ENCODE data around the gene ST3GAL5. TPM values are rescaled to one million over a fixed set of nuclear protein-coding genes. Genes with fewer than 3 reads are reported as not detected.
A peak's percentile ranks its signal among the peaks of the same experiment; 100 is the strongest.

Gene ST3GAL5
- total and polyA plus RNA-seq, 8 donors, result 58.4 to 108 (median 93.9) TPM

DNA sequence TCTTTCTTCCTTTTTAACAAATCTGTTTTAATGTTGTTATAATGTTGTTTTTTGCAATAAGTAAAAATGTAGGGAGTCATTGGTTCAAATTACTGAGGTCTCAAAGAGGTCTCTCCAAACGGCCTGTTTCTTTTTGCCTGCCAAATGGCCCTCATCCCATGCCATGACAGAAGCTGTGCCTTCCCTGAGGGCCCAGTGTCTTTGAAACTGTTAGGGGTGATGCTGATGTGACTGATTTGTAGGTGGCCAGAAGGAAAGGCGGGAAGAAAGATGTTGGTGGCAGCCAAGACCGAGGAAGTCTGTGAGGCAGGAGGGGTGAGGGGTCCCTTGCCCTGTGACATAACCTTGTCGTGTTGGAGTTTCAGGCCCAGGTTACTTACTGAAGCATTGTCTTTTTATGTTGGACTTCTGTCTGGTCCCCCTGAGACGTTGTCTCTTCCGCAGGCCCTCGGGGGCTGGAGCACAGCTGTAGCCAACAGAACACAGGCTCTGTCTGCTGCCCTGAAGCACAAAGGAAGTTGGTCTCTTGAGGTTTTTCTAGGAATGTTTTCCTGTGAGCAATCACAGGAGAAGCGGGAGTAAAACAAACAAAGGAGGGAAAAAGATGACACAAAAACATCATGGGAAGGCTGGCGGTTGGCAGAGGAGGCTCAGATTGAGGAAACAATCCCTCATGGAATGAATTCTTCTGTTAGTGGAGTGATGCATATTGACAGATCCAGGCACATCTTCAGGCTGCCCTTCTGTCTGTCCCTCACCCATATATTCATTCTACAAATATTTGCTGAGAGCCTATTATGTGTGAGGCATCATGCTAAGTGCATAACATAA, 4.9 kb upstream of the ST3GAL5 start:
- intact Hi-C loops (cut with DNase I), result no loop called here
- peaks cover 0 to 13% of the 10 kb centered on the region in 2 donors for H3K27me3 ChIP-seq

DNA sequence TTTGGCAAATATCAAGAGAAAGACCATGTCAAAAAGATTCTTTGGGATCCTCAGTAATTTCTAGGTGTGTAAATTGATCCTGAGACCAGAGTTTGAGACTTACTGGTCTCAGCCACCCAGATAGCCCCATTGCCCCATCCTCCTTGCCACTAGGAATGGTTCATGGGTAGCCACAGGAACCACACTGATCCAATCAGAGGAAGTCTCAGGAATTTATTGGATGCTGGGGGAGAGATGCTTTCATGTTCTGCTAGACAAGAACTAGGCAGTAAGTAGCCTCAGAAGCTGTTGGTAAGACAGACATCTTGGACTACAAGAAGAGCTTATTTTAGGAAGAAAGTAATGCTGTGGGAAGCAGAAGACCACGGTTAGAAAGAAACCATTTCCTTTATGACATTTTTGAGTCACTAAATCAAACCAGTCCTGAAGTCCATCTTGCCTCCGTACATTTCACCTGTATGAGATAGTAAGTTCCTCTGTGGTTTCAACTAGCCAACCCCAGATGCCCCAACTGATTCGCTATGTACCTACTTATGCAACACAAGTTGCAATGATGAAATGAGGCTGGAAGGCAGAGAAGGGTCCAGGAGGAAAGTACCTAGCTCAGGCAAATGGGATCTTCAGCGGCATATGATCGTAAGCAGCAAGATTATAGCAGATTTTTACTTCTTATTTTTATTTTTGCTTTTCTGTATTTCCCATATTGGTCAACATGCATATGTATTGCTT, 3.6 kb upstream of the ST3GAL5 start:
- ATAC-seq (no peak), DNase-seq (no peak)
- TF ChIP-seq, protein P1, sequence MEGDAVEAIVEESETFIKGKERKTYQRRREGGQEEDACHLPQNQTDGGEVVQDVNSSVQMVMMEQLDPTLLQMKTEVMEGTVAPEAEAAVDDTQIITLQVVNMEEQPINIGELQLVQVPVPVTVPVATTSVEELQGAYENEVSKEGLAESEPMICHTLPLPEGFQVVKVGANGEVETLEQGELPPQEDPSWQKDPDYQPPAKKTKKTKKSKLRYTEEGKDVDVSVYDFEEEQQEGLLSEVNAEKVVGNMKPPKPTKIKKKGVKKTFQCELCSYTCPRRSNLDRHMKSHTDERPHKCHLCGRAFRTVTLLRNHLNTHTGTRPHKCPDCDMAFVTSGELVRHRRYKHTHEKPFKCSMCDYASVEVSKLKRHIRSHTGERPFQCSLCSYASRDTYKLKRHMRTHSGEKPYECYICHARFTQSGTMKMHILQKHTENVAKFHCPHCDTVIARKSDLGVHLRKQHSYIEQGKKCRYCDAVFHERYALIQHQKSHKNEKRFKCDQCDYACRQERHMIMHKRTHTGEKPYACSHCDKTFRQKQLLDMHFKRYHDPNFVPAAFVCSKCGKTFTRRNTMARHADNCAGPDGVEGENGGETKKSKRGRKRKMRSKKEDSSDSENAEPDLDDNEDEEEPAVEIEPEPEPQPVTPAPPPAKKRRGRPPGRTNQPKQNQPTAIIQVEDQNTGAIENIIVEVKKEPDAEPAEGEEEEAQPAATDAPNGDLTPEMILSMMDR (IDR thresholded peaks at IDR 0.05), result no peak
- Histone ChIP-seq H3K4me3 (no peak overlapping the region), H3K9me3 (no peaks in the 10 kb centered on the region), H3K36me3 (no peaks in the 10 kb centered on the region), H3K4me1 (peaks cover 5 to 30% of the 10 kb centered on the region in 2 donors), H3K27ac (no peak overlapping the region), H3K27me3 (peaks cover 0 to 26% of the 10 kb centered on the region in 2 donors)
- intact Hi-C loops (cut with DNase I), result no loop called here

More for the DNA sequence above, 4.9 kb upstream of the ST3GAL5 start:
- Histone ChIP-seq H3K36me3 (no peaks in the 10 kb centered on the region), H3K27ac (no peak overlapping the region), H3K4me3 (no peak overlapping the region), H3K4me1 (peaks cover 5 to 18% of the 10 kb centered on the region in 2 donors), H3K9me3 (no peaks in the 10 kb centered on the region)
- no peak for DNase-seq
- ATAC-seq, result no peak
- TF ChIP-seq, protein P1 (IDR thresholded peaks at IDR 0.05), result no peak

DNA sequence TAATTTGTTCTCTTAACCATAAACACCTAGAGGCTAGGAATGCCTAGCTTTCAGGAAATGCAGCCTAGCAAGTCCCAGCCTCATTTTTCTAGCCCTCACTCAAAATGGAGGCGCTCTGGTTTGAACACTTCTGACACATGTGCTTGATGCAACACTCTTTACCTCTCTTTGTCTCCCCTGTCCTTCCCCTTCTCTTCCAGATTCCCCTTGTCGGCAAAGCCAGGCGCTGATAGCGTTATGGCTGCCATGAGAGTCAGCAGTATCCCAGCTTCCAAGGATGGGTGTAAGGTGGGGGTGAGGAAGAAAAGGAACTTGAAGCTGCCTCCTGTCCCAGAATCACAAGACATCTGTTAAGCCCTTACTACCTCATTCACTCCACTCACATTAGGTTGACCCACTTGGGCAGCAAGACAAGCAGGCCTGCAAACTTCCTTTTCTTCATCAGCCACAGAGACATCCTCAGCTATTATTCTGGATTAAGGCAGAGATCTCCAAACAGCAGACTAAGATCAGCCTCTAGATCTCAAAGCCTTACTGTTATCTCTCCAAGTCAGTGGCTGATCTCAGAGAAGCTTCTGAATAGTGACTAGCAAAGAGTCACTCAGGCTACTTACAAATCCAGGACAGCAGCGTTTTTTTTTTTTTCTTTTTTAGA, 1.9 kb upstream of the ST3GAL5 start:
- Histone ChIP-seq H3K9me3 (no peaks in the 10 kb centered on the region), H3K4me3 (peak overlapping the region in 1 of 2 donors; percentile 73), H3K27ac (peak overlapping the region in 1 of 2 donors; percentile 86), H3K36me3 (no peaks in the 10 kb centered on the region), H3K27me3 (peaks cover 0 to 35% of the 10 kb centered on the region in 2 donors), H3K4me1 (peaks cover 9 to 47% of the 10 kb centered on the region in 2 donors)
- ATAC-seq (no peak), DNase-seq (no peak)
- intact Hi-C loops (cut with DNase I), result no loop called here
- TF ChIP-seq, protein P1 (IDR thresholded peaks at IDR 0.05), result no peak

DNA sequence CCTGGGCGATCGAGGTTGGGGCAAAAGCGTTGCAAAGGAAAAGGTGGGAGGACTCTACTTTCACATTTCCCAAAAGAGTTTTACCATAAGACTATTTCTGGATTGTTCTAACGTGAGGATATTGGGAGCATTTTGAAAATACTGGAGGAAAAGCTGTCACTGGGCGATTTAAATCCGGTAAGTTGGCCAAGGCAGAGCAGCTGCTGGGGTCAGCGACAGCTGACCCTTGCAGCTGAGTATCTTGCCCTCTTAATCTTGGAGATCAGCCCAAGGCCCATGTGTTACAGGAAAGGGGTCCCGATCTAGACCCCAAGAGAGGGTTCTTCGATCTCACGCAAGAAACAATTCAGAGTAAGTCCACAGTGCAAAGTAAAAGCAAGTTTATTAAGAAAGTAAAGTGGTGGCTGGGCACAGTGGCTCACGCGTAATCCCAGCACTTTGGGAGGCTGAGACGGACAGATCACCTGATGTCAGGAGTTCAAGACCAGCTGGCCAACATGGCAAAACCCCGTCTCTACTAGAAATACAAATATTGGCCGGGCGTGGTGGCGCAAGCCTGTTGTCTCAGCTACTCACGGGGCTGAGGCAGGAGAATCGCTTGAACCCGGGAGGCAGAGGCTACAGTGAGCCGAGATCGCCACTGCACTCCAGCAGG, 964 bp upstream of the ST3GAL5 start:
- peak; percentile 2 for ATAC-seq
- Histone ChIP-seq H3K27ac (peak overlapping the region; percentile 86 to 89), H3K4me1 (peaks cover 9 to 56% of the 10 kb centered on the region in 2 donors), H3K36me3 (no peaks in the 10 kb centered on the region), H3K9me3 (no peaks in the 10 kb centered on the region), H3K27me3 (peaks cover 0 to 35% of the 10 kb centered on the region in 2 donors), H3K4me3 (peak overlapping the region; percentile 73 to 76)
- peak in 2 of 4 donors; percentile 56 to 75 for DNase-seq
- TF ChIP-seq, protein P1 (IDR thresholded peaks at IDR 0.05), result no peak
- intact Hi-C loops (cut with DNase I), result no loop called here
